GM18867 (cell line): ENCODE results near the gene KHK.

Source experiments
- ATAC-seq: cut with Tn5 transposase; IDR thresholded peaks from one replicate; pipeline ENCODE4 v1.9.1; 2021; ENCODE audit warnings: mild to moderate bottlenecking, moderate library complexity; ENCODE audit not compliant: unreplicated experiment

The KHK gene

DNA sequence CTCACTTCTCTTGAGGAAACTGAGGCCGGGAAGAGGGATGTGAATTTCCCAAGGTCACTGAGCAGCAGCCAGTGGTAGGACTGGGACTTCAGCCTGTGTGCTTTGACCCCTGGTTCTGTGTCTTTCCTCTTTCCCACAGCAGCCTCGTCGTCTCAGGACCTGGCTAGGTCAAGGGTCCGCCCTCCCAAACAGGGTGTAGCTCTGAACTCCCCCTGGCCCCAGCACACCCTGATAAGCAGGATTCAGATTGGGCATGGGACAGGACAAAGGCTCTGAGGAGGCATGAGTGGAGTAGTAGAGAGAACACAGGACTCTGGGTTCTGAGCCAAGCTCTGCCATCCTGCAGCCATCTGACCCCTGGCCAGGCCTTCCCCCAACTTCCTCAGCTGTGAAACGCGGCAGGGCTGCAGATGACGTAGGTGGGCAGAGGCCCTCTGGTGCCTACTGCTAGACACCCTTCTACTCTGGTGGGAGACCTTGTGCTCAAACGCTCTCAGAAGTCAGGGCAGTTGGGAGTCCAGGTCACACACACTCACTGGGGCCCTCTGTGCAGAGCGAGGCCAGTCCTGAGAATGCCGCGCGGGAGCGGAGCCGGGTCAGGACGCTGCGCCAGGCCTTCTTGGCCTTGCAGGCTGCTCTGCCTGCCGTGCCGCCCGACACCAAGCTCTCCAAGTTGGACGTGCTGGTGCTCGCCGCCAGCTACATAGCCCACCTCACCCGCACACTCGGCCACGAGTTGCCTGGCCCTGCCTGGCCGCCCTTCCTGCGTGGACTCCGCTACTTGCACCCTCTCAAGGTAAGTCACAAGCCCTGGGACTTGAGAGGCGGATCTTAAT is 63.2 kb downstream of the KHK start:
- no peak for ATAC-seq
